ENCODE results near the gene DNASE1L2. TPM values are rescaled to one million over a fixed set of nuclear protein-coding genes. Genes with fewer than 3 reads are reported as not detected.

The DNASE1L2 gene
- polyA plus RNA-seq, 3 donors: 1.1 TPM; not detected in 2

GRCh38 chr16:2284797-2285576, 48.7 kb downstream of the DNASE1L2 start:
- TF ChIP-seq CTCF (IDR thresholded peaks at IDR 0.05): no peak
- no peak overlapping the region for H3K27ac ChIP-seq (ENCODE audit: low read depth in 1 of 2, low read length in 2 of 2)
- no peak overlapping the region for H3K4me2 ChIP-seq (replicated peaks; ENCODE audit: extremely low read depth, low read length, poor library complexity, severe bottlenecking)
- H3K36me3 ChIP-seq (replicated peaks in 1 of 2; ENCODE audit: control insufficient read depth in 1 of 2, insufficient read depth in 2 of 2, low read length in 2 of 2): no peaks in the 10 kb centered on the region
- intact Hi-C loops (cut with micrococcal nuclease): no loop called here
- H2AFZ ChIP-seq (ENCODE audit: insufficient read depth, low read depth, low read length, poor library complexity, severe bottlenecking): no peak overlapping the region
- H3K9me3 ChIP-seq (replicated peaks in 1 of 2; ENCODE audit: control insufficient read depth in 1 of 2, insufficient read depth in 1 of 2, low read length in 2 of 2): no peaks in the 10 kb centered on the region
- H3K4me1 ChIP-seq (ENCODE audit: control insufficient read depth in 1 of 2, insufficient read depth in 2 of 2, low read length in 2 of 2): no peaks in the 10 kb centered on the region
- no peaks in the 10 kb centered on the region for H3K9me3 Mint-ChIP-seq
- H3K4me3 ChIP-seq (replicated peaks in 1 of 3; ENCODE audit: low read depth in 2 of 3, low read length in 3 of 3): no peak overlapping the region
- H3K27me3 Mint-ChIP-seq (ENCODE audit: low read depth in 3 of 3): peaks cover 0 to 7% (median 4%) of the 10 kb centered on the region in 3 donors
- no peak overlapping the region for H3K4me3 Mint-ChIP-seq
- H3K79me2 ChIP-seq (ENCODE audit: insufficient read depth, low read length): no peaks in the 10 kb centered on the region
- H3K27ac Mint-ChIP-seq: no peak overlapping the region
- H3K36me3 Mint-ChIP-seq: no peaks in the 10 kb centered on the region
- H3K9ac ChIP-seq (ENCODE audit: insufficient read depth, low read length, poor library complexity, severe bottlenecking): no peak overlapping the region
- H3K4me1 Mint-ChIP-seq: no peaks in the 10 kb centered on the region
- no peaks in the 10 kb centered on the region for H4K20me1 ChIP-seq (ENCODE audit: insufficient read depth, low read length)
- H3K27me3 ChIP-seq (ENCODE audit: control insufficient read depth in 2 of 2, insufficient read depth in 2 of 2, low read length in 2 of 2): no peaks in the 10 kb centered on the region
- WGBS (ENCODE audit: insufficient coverage): 94% methylated on average over 25 of the region's 35 CpGs
- no peak for DNase-seq

GRCh38 chr16:2285731-2286191, 49.5 kb downstream of the DNASE1L2 start:
- no peak overlapping the region for H3K4me3 Mint-ChIP-seq
- no peaks in the 10 kb centered on the region for H3K4me1 ChIP-seq (ENCODE audit: control insufficient read depth in 1 of 2, insufficient read depth in 2 of 2, low read length in 2 of 2)
- no peaks in the 10 kb centered on the region for H3K79me2 ChIP-seq (ENCODE audit: insufficient read depth, low read length)
- H3K4me2 ChIP-seq (replicated peaks; ENCODE audit: extremely low read depth, low read length, poor library complexity, severe bottlenecking): no peak overlapping the region
- no peaks in the 10 kb centered on the region for H3K4me1 Mint-ChIP-seq
- no peaks in the 10 kb centered on the region for H3K36me3 Mint-ChIP-seq
- no peaks in the 10 kb centered on the region for H3K27me3 ChIP-seq (ENCODE audit: control insufficient read depth in 2 of 2, insufficient read depth in 2 of 2, low read length in 2 of 2)
- H3K9me3 ChIP-seq (replicated peaks in 1 of 2; ENCODE audit: control insufficient read depth in 1 of 2, insufficient read depth in 1 of 2, low read length in 2 of 2): no peaks in the 10 kb centered on the region
- no peak overlapping the region for H2AFZ ChIP-seq (ENCODE audit: insufficient read depth, low read depth, low read length, poor library complexity, severe bottlenecking)
- no peak for DNase-seq
- H3K9me3 Mint-ChIP-seq: no peaks in the 10 kb centered on the region
- no peak overlapping the region for H3K27ac ChIP-seq (ENCODE audit: low read depth in 1 of 2, low read length in 2 of 2)
- intact Hi-C loops (cut with micrococcal nuclease): no loop called here
- peaks cover 0 to 9% (median 4%) of the 10 kb centered on the region in 3 donors for H3K27me3 Mint-ChIP-seq (ENCODE audit: low read depth in 3 of 3)
- H3K9ac ChIP-seq (ENCODE audit: insufficient read depth, low read length, poor library complexity, severe bottlenecking): no peak overlapping the region
- H3K27ac Mint-ChIP-seq: no peak overlapping the region
- WGBS (ENCODE audit: insufficient coverage): 94% methylated on average over 12 of the region's 13 CpGs
- TF ChIP-seq CTCF (IDR thresholded peaks at IDR 0.05): no peak
- H4K20me1 ChIP-seq (ENCODE audit: insufficient read depth, low read length): no peaks in the 10 kb centered on the region
- no peaks in the 10 kb centered on the region for H3K36me3 ChIP-seq (replicated peaks in 1 of 2; ENCODE audit: control insufficient read depth in 1 of 2, insufficient read depth in 2 of 2, low read length in 2 of 2)
- no peak overlapping the region for H3K4me3 ChIP-seq (replicated peaks in 1 of 3; ENCODE audit: low read depth in 2 of 3, low read length in 3 of 3)
